ENCODE results near the gene MYBPC2. TPM values are rescaled to one million over a fixed set of nuclear protein-coding genes. Genes with fewer than 3 reads are reported as not detected.
A peak's percentile ranks its signal among the peaks of the same experiment; 100 is the strongest.

MYBPC2 gene
- total and polyA plus RNA-seq, 9 of the 15 experiments (the other 6 are each of a cell fraction or from before 2014, with no cell fraction given): 0.01 to 0.14 (median 0.04) TPM; not detected in 6

- CTCF ChIA-PET (ENCODE audit: low intra/inter-chr PET ratio): no interaction called here
- FAIRE-seq (no peak), DNase-seq (ENCODE audit: extremely low read depth in 1 of 4, low spot score in 3 of 4) (no peak), ATAC-seq (no peak)
- intact Hi-C loops (cut with micrococcal nuclease): no loop called here
- Histone ChIP-seq H3K4me1 (replicated peaks in 1 of 2; ENCODE audit: control insufficient read depth in 2 of 2, insufficient read depth in 2 of 2, low read length in 2 of 2) (peaks cover 13 to 69% of the 10 kb centered on the region in 2 experiments), H3K36me3 (ENCODE audit: control insufficient read depth, insufficient read depth, low read length) (peaks cover 44% of the 10 kb centered on the region; the same call in 2 of the 3 replicates), H3K4me3 (no peak overlapping the region), H4K20me1 (replicated peaks; ENCODE audit: control insufficient read depth, insufficient read depth, low read length) (no peaks in the 10 kb centered on the region), H3K4me2 (ENCODE audit: insufficient read depth, low read length) (no peak overlapping the region), H2AFZ (ENCODE audit: low read depth, low read length) (no peak overlapping the region), H3K27me3 (ENCODE audit: control insufficient read depth in 2 of 2, insufficient read depth in 2 of 2, low read length in 2 of 2) (no peaks in the 10 kb centered on the region), H3K9ac (ENCODE audit: insufficient read depth in 1 of 2, low read depth in 2 of 2, low read length in 2 of 2) (no peak overlapping the region; a peak in 1 of 4 replicates), H3K79me2 (ENCODE audit: control insufficient read depth, insufficient read depth, low read length) (no peaks in the 10 kb centered on the region), H3K9me1 (ENCODE audit: control insufficient read depth, insufficient read depth, low read length) (no peaks in the 10 kb centered on the region), H3K27ac (ENCODE audit: extremely low read depth, low read depth, low read length) (no peak overlapping the region), H3K9me3 (replicated peaks; ENCODE audit: control insufficient read depth, insufficient read depth, low read depth, low read length) (no peaks in the 10 kb centered on the region)
- in situ Hi-C loops (cut with MboI): no loop called here
- WGBS (ENCODE audit: insufficient coverage, low coverage, missing lambda C conversion rate): 95% methylated on average over 11 of the region's 42 CpGs
- POLR2A ChIA-PET: interaction anchor here (0.5 to 2.7 kb wide), 3 partner anchors 9 to 201 kb away, joined by 3 to 8 read pairs (median 3); partner anchors contain the start of gene POLD1
- no TSS peak for BruUV-seq (replicated peaks)
- TF ChIP-seq ZNF561 (CRISPR knock-in tag; conservative IDR thresholded peaks at IDR 0.05) (no peak), PPARD (CRISPR knock-in tag; IDR thresholded peaks at IDR 0.05) (no peak), POU5F1 (IDR thresholded peaks at IDR 0.05; ENCODE audit: borderline replicate concordance, low read depth, low read length, partially characterized antibody) (no peak), CREB3 (tag; conservative IDR thresholded peaks at IDR 0.05; ENCODE audit: low read depth) (no peak), ZZZ3 (IDR thresholded peaks at IDR 0.05) (no peak), YBX1 (IDR thresholded peaks at IDR 0.05) (no peak), BRD9 (IDR thresholded peaks at IDR 0.05; ENCODE audit: low read depth, partially characterized antibody) (no peak), PTBP1 (IDR thresholded peaks at IDR 0.05; ENCODE audit: low read depth, low read length) (0 out of 2 replicates have a peak, but pooled peaks have one; percentile 71), NFIC (IDR thresholded peaks at IDR 0.05) (no peak), ZNF12 (CRISPR knock-in tag; IDR thresholded peaks at IDR 0.05) (no peak), ZNF583 (CRISPR knock-in tag; IDR thresholded peaks at IDR 0.05) (no peak), ZNF23 (CRISPR knock-in tag; IDR thresholded peaks at IDR 0.05) (no peak), RBM22 (IDR thresholded peaks at IDR 0.05; ENCODE audit: low read depth, low read length, poor library complexity, severe bottlenecking) (peak; percentile 5), RBFOX2 (IDR thresholded peaks at IDR 0.05; ENCODE audit: low read depth, low read length) (0 out of 2 replicates have a peak, but pooled peaks have one; percentile 27), CREB5 (CRISPR knock-in tag; IDR thresholded peaks at IDR 0.05) (no peak), ZBTB12 (CRISPR knock-in tag; IDR thresholded peaks at IDR 0.05) (no peak), PRMT5 (CRISPR knock-in tag; IDR thresholded peaks at IDR 0.05) (no peak), GATA2 (CRISPR knock-in tag; IDR thresholded peaks at IDR 0.05) (no peak), CSDE1 (IDR thresholded peaks at IDR 0.05) (no peak)
These were observed 15.3 kb upstream of the MYBPC2 start for GRCh38 chr19:50417111-50418081.

Measured in K562 (cell line).